HTR-8/SVneo (cell line): Measurements from ENCODE around the gene DGCR8.

Source experiments
- DNase-seq: peaks from one replicate; pipeline ENCODE4 v3.0.0; 2011; ENCODE audit warnings: low spot score, mixed read lengths; ENCODE audit not compliant: insufficient read length
- FAIRE-seq: peaks from 2 replicates; lab custom pipeline; 2011; peaks lifted over from hg19 to GRCh38; lab: Jason Lieb, UNC

The DGCR8 gene

DNA sequence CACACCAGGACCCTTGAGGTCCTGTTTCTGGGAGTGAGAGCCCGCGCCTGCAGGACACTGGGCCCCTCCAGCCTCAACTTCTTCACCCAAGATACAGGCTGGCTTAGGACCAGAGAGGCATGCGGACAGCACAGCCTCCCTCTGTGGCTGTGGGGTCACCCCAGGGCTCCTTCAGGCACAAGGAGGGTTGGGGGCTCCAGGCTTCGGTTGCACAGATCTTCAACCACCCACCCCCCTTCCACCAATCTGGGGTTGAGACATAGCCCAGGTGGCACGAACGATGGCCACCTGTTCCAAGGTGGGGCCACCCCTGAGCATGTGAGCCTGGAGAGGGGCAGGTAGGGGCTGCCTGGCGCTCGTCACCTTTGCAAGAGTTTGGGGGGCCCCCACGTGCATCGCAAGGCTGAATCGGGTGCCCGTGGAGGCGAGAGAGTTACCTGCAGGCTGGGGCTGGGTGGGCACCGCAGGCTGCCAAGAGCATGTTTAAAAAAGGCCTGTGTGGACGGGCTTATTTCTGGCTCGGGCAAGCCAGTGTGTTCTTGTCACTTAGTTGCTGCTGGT is 52.7 kb downstream of the DGCR8 start:
- no peak for DNase-seq

DNA sequence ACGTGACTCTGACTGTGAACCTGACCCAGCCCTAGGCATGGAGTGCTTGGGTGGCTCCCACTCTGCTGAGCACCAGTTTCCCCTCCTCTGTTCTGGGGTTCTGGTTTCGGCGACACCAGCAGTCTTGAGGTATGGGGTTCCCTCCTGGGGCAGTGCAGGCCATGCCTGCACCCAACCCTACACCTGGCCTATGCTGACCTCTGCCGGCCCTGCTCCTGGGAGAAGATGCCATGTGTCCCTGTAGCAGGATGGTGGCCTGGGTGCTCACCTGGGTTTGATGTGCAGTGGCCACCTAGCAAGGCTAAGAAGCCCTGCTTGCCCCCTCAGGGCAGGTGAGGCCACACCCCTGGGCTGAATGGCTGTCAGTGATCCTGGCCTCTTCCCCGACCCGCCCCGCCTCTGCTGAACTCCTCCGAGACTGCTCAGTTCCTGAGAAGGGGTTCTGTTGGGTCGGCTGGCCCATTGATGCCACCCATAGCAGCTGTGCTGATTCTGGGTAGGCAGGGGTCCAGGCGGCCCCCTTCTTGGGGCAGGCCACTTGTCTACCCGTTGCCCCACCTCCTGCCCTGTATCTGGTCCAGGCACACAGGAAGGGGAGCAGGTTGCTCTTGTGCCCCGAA is 54.0 kb downstream of the DGCR8 start:
- FAIRE-seq (no peak), DNase-seq (no peak)

More for the DNA sequence above, 52.7 kb downstream of the DGCR8 start:
- no peak for FAIRE-seq

DNA sequence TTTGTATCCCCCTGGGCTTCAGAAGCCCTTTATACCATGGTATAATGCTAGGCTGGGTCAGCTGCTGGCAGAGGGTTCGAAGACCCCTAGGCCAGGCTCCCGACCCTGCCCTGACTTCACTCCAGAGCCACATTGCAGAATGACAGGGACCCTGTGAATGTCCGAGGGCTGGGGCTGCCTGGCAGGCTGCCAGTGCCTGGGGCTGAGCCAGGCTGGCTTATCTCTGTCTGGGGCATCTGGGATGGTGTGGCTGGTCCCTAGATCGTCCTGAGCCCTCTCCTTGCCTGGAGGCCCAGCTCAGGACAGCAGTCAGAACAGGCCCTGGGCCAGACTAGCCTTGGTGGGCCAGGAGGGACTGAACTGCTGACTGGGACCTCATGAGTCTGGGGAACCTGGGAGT is 55.2 kb downstream of the DGCR8 start:
- FAIRE-seq (no peak), DNase-seq (no peak)

DNA sequence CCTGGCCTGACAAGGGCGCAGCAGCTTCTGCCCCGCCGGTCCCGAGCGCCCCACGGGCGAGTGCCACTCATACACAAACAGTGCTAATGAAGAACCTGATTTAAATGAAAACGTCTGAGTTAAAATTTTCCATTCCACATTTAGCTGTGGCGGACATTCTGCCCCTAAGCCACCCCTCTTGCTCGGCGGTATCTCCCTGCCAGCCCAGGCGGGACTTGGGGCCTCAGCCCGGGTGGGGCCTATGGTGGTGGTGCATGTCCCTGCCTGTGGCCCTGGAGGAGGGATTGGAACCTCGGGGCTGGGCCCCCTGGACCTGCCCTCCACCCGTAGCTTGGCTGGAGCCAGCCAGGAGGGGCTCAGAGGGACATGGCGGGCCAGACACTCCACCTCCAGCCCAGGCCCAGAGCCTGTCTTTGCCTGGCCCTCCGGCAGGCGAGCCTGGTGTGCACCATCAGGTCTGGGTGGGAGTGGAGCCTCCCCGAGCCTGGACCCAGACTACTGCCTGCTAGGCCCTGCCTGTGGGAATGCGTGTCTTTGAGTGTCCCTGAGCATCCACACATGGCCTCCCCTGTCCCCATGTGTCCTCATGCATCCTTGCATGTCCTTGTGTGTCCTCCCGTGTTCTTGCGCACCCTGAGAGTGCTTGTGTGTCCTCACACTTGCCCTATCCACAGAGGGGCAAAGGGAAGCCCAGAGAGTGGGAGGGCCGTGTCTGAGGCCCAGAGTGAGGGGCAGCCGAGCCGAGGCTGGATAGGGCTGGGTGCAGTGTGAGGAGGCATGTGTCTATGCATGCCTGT is 56.0 kb downstream of the DGCR8 start:
- DNase-seq (no peak), FAIRE-seq (no peak)

DNA sequence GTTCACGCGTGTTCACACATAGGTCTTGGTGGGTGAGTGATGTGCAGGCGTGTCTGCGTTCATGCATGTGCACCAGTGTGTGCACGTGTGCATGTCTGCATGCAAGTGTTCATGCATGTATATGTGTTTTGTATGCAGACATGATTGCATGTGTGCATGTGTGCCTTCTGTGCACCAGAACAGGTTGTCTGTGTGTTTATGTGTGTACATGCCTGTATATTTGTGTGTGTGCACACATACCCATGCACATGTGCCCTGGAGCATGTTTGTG is 56.5 kb downstream of the DGCR8 start:
- FAIRE-seq, result no peak
- no peak for DNase-seq

DNA sequence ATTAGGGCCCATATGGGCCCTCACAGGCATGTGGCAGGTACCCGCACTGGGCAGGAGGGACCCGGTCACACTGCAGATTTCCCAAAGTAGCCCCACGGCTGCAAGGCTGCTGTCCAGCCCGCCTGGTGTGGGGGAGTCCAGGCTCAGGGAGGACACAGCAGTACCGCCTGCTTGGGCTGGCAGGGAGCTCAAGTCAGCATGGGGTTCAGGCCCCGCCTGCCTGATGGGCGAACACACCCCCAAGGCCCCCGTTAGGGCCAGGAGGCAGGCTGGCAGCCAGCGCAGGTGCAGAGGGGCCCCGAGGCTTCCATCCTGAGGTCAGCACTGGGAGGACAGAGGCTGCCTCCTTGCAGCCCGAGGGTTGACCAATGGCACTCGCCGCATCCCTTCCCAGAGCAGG is 57.1 kb downstream of the DGCR8 start:
- DNase-seq (no peak), FAIRE-seq (no peak)

DNA sequence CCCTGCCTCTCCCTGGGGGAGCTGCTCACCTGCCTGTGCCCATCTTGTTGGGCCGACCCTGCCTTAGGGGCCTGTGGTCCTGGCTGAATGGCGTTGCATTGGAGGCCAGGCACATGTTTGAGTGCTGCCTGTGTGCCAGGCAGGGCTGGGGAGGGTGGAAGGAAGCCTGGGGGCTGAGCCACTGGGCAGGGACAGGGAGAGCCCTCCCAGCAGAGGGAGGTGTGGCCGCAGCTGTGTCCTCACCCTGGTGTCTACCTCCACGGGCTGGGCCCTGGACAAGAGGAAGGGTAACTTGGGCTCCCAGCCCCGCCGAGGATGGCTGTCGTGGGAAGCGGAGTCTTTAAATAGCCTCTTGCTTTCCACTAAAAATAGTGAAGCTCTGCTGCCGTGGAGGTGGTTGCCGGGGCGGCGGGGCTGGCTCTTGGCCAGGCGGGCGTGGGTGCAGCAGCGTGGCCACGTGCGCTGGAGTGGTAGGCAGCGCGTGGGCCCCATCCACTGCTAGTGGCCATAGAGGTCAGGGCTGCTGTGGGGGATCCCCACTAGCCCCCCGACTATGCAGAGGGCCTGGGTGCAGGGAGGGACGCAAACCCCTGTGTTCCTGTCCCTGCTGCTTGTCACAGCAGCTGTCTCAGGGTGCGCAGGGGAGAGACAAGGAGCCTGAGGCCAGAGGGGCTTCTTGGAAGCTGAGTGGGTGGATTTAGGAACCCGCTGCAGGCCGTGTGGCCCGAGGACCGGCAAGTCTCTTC is 57.8 kb downstream of the DGCR8 start:
- DNase-seq, result no peak
- FAIRE-seq, result no peak

DNA sequence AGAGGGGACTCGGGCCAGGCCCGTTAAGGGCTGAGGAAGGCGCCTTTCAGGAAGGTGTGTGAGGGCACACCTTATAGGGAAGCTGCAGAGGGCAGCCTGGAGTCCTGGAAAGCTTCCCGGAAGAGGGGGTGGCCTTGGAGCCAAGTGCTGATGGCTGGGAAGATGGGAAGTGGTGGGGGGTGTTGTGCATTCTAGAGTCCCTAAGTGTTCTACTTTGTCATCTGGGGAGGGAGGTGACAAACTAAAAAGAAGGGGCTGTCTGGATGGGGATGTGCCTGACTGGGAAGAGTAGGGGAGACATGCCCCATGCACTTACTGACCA is 58.3 kb downstream of the DGCR8 start:
- DNase-seq (no peak), FAIRE-seq (no peak)

DNA sequence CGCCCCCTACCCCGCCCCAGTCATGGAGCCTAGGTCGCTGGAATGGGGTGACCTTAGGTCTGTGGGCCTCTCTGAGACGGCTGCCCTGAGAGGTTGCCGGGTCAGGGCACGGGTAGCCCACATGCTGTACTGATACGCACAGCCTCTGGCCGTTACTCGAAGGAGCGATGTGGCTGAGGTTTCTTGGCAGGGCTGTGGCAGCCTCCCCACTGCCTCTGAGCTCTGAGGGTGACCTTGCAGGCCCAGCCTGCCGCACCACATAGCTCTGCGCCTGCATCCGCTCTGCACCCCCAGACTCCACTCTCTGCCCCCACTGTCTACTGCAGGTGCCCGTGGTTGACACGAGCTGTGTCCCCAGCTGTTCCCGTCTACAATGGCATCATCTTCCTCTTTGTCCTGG is 58.8 kb downstream of the DGCR8 start:
- FAIRE-seq, result no peak
- no peak for DNase-seq

DNA sequence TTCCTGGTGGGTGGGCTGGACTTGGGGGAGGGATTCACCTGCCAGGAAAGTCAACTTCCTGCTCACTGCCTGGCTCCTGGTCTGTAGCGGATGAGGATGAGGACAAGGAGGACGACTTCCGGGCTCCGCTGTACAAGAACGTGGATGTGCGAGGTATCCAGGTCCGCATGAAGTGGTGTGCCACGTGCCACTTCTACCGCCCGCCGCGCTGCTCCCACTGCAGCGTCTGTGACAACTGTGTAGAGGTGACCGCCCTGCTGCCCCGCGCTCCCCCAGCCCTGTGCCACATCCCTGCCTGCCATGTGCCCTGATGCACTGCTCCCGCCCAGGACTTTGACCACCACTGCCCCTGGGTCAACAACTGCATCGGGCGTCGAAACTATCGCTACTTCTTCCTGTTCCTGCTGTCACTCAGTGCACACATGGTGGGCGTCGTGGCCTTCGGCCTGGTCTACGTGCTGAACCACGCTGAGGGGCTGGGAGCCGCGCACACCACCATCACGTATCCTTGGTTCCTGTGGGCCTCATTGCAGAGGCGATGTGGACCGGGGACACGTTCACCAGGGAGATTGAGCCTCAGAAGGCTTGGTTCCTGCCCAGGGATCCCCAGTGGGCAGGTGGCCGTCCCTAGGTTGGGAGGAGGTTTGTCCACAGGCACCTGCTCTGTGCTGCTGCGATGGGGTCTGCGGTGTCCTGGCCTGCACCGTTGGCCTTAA is 59.5 kb downstream of the DGCR8 start:
- FAIRE-seq, result no peak
- DNase-seq, result no peak

DNA sequence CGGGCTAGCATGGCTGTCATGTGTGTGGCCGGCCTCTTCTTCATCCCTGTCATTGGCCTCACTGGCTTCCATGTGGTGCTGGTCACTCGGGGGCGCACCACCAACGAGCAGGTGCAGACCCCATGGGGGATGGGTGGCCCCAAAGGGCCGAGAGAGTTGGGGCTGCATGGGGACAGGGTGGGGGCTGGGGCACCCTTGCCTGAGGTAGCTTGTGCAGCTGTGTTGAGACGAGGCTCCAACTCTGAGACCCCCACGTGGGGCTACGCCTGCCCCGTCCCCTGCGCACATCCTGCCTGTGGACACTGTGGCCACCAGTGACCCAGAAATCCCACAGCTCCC is 60.0 kb downstream of the DGCR8 start:
- FAIRE-seq, result no peak
- no peak for DNase-seq

DNA sequence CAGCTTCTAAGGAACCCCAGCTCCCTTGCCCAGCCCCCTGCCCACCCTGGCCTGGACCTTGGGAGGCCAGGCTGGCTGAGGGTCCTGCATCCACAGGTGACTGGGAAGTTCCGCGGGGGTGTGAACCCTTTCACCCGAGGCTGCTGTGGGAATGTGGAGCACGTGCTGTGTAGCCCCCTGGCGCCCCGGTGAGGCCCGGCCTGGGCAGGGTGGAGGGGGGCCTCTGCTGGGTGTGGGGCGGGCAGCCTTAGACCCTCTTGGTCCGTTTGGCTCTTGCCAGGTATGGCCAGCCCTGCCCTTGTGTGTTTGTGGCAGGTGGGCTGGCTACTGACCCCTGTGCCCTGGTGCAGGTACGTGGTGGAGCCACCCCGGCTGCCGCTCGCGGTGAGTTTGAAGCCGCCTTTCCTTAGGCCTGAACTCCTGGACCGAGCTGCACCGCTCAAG is 60.5 kb downstream of the DGCR8 start:
- FAIRE-seq (no peak), DNase-seq (no peak)

DNA sequence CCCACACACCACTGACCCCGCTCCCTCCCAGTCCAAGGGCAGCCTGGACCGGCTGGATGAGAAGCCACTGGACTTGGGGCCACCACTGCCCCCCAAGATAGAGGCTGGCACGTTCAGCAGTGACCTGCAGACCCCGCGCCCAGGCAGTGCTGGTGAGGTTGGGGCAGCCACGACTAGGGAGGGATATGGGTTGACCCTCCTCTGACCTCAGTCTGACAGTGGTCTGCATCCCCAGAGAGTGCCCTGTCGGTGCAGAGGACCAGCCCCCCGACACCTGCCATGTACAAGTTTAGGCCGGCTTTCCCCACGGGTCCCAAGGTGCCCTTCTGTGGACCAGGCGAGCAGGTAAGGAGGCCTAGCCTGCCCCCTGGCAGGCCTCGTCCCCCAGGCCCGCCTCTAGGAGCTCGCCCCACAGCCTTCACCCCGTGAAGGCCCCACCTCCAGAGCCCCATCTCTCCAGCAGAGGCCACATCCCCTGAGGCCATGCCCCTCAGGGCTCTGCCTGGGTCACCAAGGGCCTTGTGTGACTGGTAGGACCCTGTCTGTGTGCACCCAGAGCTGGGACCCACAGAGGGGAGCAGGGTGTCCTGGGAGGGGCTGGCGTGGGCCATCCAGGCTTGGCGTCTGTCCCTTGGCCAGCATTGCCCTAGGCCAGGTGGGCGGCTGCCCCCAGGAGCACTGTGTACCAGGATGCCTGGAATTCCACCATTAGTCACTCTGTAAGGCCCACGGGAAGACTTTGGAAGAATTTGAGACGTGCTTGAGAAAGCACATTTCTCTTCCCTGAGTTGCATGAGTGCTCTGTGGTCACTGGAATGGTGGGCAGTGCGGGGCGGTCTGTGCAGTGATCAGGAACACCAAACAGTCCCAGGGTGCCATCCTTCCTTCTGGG is 61.4 kb downstream of the DGCR8 start:
- DNase-seq (peak; percentile 38), FAIRE-seq (peak; percentile 88)

DNA sequence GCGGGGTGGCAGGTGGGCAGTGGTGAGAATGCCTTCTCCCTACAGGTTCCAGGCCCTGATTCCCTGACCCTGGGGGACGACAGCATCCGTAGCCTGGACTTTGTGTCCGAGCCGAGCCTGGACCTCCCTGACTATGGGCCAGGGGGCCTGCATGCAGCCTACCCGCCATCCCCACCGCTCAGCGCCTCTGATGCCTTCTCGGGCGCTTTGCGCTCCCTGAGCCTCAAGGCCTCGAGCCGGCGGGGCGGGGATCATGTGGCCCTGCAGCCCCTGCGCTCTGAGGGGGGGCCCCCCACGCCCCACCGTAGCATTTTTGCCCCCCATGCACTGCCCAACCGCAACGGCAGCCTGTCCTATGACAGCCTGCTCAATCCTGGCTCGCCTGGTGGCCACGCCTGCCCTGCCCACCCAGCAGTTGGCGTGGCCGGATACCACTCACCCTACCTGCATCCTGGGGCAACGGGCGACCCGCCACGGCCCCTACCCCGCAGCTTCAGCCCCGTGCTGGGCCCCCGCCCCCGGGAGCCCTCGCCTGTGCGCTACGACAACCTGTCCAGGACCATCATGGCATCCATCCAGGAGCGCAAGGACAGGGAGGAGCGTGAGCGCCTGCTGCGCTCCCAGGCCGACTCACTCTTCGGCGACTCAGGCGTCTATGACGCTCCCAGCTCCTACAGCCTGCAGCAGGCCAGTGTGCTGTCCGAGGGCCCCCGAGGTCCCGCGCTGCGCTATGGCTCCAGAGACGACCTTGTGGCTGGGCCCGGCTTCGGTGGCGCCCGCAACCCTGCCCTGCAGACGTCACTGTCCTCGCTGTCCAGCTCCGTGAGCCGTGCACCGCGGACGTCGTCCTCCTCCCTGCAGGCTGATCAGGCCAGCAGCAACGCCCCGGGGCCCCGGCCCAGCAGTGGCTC is 62.9 kb downstream of the DGCR8 start:
- no peak for FAIRE-seq

DNA sequence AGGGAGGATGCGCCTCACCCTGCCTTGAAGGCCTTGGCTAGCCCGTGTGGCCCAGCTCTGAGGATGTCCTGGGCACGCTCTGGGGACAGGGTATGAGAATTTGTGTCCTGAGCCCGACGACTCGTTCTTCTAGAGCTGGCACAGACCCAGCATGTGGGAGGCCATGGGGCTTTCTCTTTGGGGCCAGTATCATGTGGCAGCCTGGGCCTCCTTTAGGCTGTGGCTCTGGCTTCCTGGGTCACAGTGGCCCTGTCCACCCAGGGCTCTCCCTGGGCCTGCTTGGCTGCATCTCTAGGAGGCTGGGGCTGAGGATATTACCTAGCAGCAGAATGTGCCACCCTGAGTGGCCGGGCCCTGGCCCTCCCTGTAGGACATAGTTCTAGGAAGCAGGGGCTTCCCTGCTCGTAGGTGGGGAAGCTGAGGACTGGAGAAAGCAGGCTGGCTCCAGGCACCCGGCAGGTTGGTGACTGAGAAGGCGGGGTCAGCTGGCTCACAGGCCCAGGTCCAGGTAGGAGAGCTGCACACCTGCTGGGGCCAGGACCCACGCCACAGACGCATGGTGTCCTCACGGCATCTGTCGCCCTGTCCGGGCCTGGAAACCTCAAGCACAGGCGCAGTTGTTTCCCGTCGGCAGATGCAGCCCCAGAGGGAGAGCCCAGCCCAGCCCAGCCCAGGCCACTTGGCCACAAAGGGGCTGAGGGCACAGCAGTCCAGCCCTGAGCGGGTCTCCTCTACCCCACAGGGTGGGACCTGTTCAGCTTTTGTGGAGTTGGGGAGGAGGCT is 64.0 kb downstream of the DGCR8 start:
- peak; percentile 55 for FAIRE-seq
- DNase-seq, result no peak

More for the DNA sequence above, 62.9 kb downstream of the DGCR8 start:
- DNase-seq, result no peak

DNA sequence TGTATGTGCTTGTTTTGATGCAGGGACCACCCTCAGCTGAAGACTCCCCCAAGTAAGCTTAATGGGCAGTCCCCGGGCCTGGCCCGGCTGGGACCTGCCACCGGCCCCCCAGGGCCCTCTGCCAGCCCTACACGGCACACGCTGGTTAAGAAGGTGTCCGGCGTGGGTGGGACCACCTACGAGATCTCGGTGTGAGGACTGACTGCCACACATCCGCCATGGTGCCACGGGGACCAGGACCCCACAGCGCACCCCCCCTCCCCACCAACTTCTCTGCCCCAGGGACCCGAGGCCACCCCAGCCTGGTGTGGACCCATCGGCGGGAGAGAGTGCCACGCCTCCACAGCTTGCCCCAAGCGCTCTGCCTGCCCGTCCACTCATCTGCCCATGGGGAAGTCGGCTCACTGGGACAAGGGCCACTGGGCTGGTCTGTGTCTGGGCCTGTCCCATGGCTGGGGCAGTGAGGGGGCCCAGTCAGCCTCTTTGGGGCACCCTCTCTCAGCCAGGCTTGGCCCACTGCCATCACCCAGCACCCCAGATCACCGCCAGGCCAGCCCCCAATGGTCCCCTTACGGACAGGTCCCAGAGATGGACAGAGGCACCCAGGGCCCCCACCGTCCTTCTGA is 65.3 kb downstream of the DGCR8 start:
- no peak for FAIRE-seq
- DNase-seq, result no peak

DNA sequence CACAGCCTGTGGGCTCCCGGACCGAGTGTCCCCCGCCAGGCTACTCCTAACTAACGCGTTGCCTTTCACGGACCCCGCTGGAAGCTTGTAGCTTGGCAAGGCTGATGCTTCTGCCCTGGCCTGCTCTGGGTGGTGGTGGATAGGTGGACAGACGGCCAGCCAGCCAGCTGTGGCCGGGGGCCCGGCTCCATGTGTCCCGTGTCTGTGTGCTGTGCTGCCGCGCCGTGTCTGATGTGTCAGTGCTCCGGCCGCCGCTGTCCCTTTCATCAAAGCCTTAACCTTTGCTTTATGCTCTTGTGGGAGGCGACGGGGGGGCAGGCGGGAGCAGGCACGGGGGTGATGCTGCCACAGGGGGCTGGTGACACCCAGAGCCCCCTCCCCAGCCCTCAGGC is 65.8 kb downstream of the DGCR8 start:
- no peak for FAIRE-seq
- DNase-seq, result no peak

DNA sequence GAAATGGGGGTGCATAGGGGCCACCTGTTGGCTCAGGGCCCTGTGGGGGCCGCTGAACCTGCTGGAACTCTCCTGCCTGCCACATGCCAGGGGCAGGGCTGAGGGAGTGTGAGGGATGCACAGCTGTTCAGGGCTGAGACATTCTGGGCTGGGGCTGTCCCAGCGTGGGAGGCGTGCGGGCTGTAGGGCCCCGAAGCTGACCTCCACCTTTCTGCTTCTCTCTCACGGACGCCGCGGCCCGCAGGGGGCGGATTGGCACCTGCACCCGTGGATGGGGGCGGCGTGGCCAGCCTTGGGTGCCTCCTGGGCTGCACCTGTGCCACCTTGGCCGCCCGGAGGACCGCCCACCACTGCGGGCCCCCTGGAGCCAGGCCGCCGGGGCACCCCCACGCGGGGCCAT is 66.7 kb downstream of the DGCR8 start:
- DNase-seq (no peak), FAIRE-seq (no peak)
